ENCODE data around the gene C2orf76. TPM values are rescaled to one million over a fixed set of nuclear protein-coding genes. Genes with fewer than 3 reads are reported as not detected.
A peak's percentile ranks its signal among the peaks of the same experiment; 100 is the strongest.

C2orf76 gene
- total and polyA plus RNA-seq, 3 experiments from 2014 or later: 16.5 to 24.7 (median 19.6) TPM

DNA sequence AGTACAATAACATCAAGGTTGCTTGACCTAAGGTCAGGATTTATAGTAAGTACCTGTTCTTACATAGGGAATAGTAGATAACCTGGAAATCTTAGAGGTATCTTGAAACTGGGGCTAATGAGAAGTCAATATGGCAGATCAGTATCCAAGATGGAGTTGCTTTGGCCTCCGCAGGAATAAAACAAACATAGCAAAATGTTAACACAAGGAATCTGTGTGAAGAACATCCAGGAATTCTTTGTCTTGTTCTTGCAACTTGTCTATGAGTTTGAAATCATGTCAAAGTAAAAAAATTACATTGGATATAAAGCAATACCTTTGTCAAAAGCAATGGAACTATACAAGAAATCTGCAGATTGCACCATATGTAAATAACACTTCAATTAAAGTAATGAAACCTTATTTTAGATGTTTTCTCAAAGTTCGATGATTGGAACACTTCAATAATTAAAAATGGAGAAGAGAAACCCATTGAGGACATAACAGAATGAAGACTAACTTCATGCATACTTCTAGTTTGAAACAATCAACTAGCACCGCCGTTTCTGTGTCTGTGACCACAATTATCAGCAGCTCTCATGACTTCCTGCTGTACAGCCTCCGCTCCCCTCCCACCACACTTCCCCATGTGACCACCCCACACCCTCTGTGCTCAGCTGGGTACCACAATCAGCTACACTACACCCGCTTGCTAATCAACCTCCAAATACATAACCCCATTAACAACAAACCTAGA, 27.6 kb downstream of the C2orf76 start:
- H3K27ac ChIP-seq (ENCODE audit: low read depth, low read length): no peak overlapping the region
- H3K4me1 Mint-ChIP-seq: peaks cover 21 to 24% (median 21%) of the 10 kb centered on the region in 3 donors

DNA sequence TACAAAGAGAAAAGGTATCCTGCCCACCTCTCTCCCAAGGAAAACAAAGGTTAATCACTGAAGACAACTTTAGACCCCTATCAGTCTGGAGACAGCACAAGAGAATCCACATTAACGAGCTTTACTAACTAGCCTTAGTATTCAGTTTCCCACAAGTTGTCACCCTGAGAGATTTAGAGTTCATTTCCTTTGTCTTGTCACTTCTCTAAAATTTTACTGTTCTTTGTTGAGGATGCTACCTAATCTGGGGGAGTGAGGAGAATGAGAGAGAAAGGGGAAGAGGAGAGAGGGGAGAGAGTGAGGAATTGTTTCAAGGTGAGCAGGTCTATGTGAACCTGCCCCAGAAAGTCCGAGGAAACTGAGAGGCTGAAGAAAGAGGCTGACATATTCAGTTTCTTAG, 28.4 kb downstream of the C2orf76 start:
- Mint-ChIP-seq H3K36me3 (peaks cover 15 to 23% (median 17%) of the 10 kb centered on the region in 3 donors), H3K4me3 (peak overlapping the region in 1 of 7 donors; percentile 30), H3K9me3 (no peaks in the 10 kb centered on the region), H3K27ac (peak overlapping the region in 7 of 8 donors; percentile 15 to 89 (median 61)), H3K27me3 (no peaks in the 10 kb centered on the region), H3K4me1 (peaks cover 21 to 24% (median 21%) of the 10 kb centered on the region in 3 donors)
- H3K27me3 ChIP-seq (ENCODE audit: insufficient read depth, low read length, poor library complexity, severe bottlenecking): no peaks in the 10 kb centered on the region
- DNase-seq: no peak
- no peaks in the 10 kb centered on the region for H3K9me3 ChIP-seq (ENCODE audit: low read length)
- ChIA-PET CTCF (no interaction called here), POLR2A (no interaction called here)
- no peak overlapping the region for H3K4me3 ChIP-seq (ENCODE audit: low read length)
- H3K4me1 ChIP-seq (ENCODE audit: insufficient read depth, low read length): peaks cover 17% of the 10 kb centered on the region
- H3K27ac ChIP-seq (ENCODE audit: low read depth, low read length): no peak overlapping the region
- no peaks in the 10 kb centered on the region for H3K36me3 ChIP-seq (ENCODE audit: insufficient read depth, low read length)

More for the DNA sequence above, 27.6 kb downstream of the C2orf76 start:
- H3K4me3 Mint-ChIP-seq: peak overlapping the region in 6 of 7 donors; percentile 19 to 73 (median 46)
- no peaks in the 10 kb centered on the region for H3K9me3 Mint-ChIP-seq
- CTCF ChIA-PET: interaction anchor here (0.7 kb wide), 1 partner anchor 41 kb away, joined by 3 read pairs; no protein-coding TSS in a partner anchor
- H3K27ac Mint-ChIP-seq: peak overlapping the region in 7 of 8 donors; percentile 26 to 93 (median 51)
- peaks cover 11 to 17% (median 11%) of the 10 kb centered on the region in 3 donors for H3K36me3 Mint-ChIP-seq
- DNase-seq: peak; percentile 25 to 73 (median 46)
- Histone ChIP-seq H3K27me3 (ENCODE audit: insufficient read depth, low read length, poor library complexity, severe bottlenecking) (no peaks in the 10 kb centered on the region), H3K9me3 (ENCODE audit: low read length) (no peaks in the 10 kb centered on the region), H3K4me1 (ENCODE audit: insufficient read depth, low read length) (peaks cover 17% of the 10 kb centered on the region), H3K36me3 (ENCODE audit: insufficient read depth, low read length) (no peaks in the 10 kb centered on the region), H3K4me3 (ENCODE audit: low read length) (no peak overlapping the region)
- H3K27me3 Mint-ChIP-seq: no peaks in the 10 kb centered on the region
- POLR2A ChIA-PET: interaction anchor here (0.7 kb wide), 1 partner anchor 26 kb away, joined by 7 read pairs; no protein-coding TSS in a partner anchor

DNA sequence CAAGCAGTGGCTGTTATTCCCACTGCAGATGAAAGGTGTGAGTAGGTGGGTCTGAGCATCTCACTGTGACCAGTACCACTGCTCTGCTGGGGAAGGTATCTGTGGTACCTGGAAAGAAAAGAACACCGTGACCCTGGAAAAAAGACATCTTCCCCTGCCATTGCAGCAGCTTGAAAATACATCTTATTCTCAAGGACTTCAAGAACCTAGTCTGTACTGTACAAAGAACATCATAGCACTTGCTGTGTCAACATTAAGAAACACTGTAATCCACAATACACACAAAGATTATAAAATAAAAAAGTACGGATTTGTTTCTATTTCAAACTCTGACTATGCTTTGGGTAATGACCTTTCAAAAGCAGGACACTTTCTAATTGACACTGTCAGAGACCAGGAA, 28.9 kb downstream of the C2orf76 start:
- H3K4me1 Mint-ChIP-seq: peaks cover 21 to 24% (median 21%) of the 10 kb centered on the region in 3 donors
- POLR2A ChIA-PET: no interaction called here

DNA sequence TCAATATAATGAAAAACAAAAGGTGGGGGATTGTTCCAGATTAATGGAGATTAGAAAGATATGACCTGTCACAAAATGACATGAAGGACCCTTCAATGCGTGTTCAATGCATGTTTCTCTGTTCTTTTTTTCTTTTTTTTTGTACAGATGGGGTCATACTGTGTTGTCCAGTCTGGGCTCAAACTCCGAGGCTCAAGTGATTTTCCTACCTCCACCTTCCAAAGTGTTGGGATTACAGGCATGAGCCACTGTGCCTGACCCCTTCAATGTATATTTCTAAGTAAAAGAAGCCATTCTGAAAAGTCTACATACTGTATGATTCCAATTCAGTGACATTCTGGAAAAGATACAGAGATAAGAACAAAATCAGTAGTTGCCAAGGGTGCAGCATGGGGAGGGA, 32.8 kb downstream of the C2orf76 start:
- H3K27me3 ChIP-seq (ENCODE audit: insufficient read depth, low read length, poor library complexity, severe bottlenecking): no peaks in the 10 kb centered on the region
- H3K27ac Mint-ChIP-seq: no peak overlapping the region
- CTCF ChIA-PET: no interaction called here
- no peak overlapping the region for H3K4me3 ChIP-seq (ENCODE audit: low read length)
- peaks cover 20 to 25% (median 25%) of the 10 kb centered on the region in 3 donors for H3K36me3 Mint-ChIP-seq
- no peak overlapping the region for H3K27ac ChIP-seq (ENCODE audit: low read depth, low read length)
- peaks cover 5% of the 10 kb centered on the region for H3K4me1 ChIP-seq (ENCODE audit: insufficient read depth, low read length)
- H3K36me3 ChIP-seq (ENCODE audit: insufficient read depth, low read length): no peaks in the 10 kb centered on the region
- DNase-seq: no peak
- no peak overlapping the region for H3K4me3 Mint-ChIP-seq
- POLR2A ChIA-PET: no interaction called here
- H3K9me3 Mint-ChIP-seq: no peaks in the 10 kb centered on the region
- H3K4me1 Mint-ChIP-seq: peaks cover 8 to 9% (median 8%) of the 10 kb centered on the region in 3 donors
- H3K27me3 Mint-ChIP-seq: no peaks in the 10 kb centered on the region
- no peaks in the 10 kb centered on the region for H3K9me3 ChIP-seq (ENCODE audit: low read length)

More for the DNA sequence above, 28.9 kb downstream of the C2orf76 start:
- no peak overlapping the region for H3K4me3 ChIP-seq (ENCODE audit: low read length)
- DNase-seq: no peak
- Mint-ChIP-seq H3K4me3 (no peak overlapping the region), H3K9me3 (no peaks in the 10 kb centered on the region), H3K36me3 (peaks cover 15 to 26% (median 17%) of the 10 kb centered on the region in 3 donors), H3K27ac (peak overlapping the region in 2 of 8 donors; percentile 24 to 43), H3K27me3 (no peaks in the 10 kb centered on the region)
- peaks cover 17% of the 10 kb centered on the region for H3K4me1 ChIP-seq (ENCODE audit: insufficient read depth, low read length)
- H3K9me3 ChIP-seq (ENCODE audit: low read length): no peaks in the 10 kb centered on the region
- CTCF ChIA-PET: no interaction called here
- no peak overlapping the region for H3K27ac ChIP-seq (ENCODE audit: low read depth, low read length)
- H3K36me3 ChIP-seq (ENCODE audit: insufficient read depth, low read length): no peaks in the 10 kb centered on the region
- H3K27me3 ChIP-seq (ENCODE audit: insufficient read depth, low read length, poor library complexity, severe bottlenecking): no peaks in the 10 kb centered on the region

DNA sequence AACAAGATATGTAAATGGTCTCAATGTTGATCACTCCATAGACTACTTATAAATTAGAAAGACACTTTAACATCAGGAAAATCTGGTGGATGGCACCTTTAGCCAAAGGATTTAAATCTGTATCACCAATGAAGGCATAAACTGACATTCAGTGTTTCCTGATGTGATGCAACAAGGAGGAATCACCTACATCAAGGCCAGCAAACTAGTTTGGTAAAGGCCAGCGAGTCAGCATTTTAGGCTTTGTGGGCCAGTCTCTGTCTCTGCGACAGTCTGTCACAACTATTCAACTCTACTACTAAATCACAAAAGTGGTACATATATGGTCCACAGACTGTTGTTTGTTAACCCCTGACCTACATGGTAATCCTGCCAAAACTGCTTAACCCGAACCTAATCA, 33.3 kb downstream of the C2orf76 start:
- DNase-seq: no peak
- Histone ChIP-seq H3K36me3 (ENCODE audit: insufficient read depth, low read length) (no peaks in the 10 kb centered on the region), H3K4me3 (ENCODE audit: low read length) (no peak overlapping the region), H3K27ac (ENCODE audit: low read depth, low read length) (no peak overlapping the region), H3K27me3 (ENCODE audit: insufficient read depth, low read length, poor library complexity, severe bottlenecking) (no peaks in the 10 kb centered on the region), H3K4me1 (ENCODE audit: insufficient read depth, low read length) (peaks cover under 1% of the 10 kb centered on the region), H3K9me3 (ENCODE audit: low read length) (no peaks in the 10 kb centered on the region)
- H3K4me1 Mint-ChIP-seq: peaks cover 3 to 4% (median 3%) of the 10 kb centered on the region in 3 donors
- POLR2A ChIA-PET: no interaction called here
- no peak overlapping the region for H3K27ac Mint-ChIP-seq
- peaks cover 20 to 25% (median 25%) of the 10 kb centered on the region in 3 donors for H3K36me3 Mint-ChIP-seq
- CTCF ChIA-PET: no interaction called here
- no peaks in the 10 kb centered on the region for H3K27me3 Mint-ChIP-seq
- H3K4me3 Mint-ChIP-seq: no peak overlapping the region
- H3K9me3 Mint-ChIP-seq: no peaks in the 10 kb centered on the region

- H3K9me3 Mint-ChIP-seq: no peaks in the 10 kb centered on the region
- CTCF ChIA-PET: no interaction called here
- no peak overlapping the region for H3K4me3 ChIP-seq (ENCODE audit: low read length)
- H3K4me1 Mint-ChIP-seq: no peaks in the 10 kb centered on the region
- H3K36me3 ChIP-seq (ENCODE audit: insufficient read depth, low read length): no peaks in the 10 kb centered on the region
- POLR2A ChIA-PET: no interaction called here
- H3K27me3 ChIP-seq (ENCODE audit: insufficient read depth, low read length, poor library complexity, severe bottlenecking): no peaks in the 10 kb centered on the region
- no peak overlapping the region for H3K4me3 Mint-ChIP-seq
- H3K27ac ChIP-seq (ENCODE audit: low read depth, low read length): no peak overlapping the region
- peaks cover 20 to 25% (median 25%) of the 10 kb centered on the region in 3 donors for H3K36me3 Mint-ChIP-seq
- no peak overlapping the region for H3K27ac Mint-ChIP-seq
- no peak for DNase-seq
- no peaks in the 10 kb centered on the region for H3K4me1 ChIP-seq (ENCODE audit: insufficient read depth, low read length)
- no peaks in the 10 kb centered on the region for H3K9me3 ChIP-seq (ENCODE audit: low read length)
- H3K27me3 Mint-ChIP-seq: no peaks in the 10 kb centered on the region
Measured at GRCh38 chr2:119332953-119333352, 33.7 kb downstream of the C2orf76 start.

- Mint-ChIP-seq H3K36me3 (peaks cover 0 to 8% (median 8%) of the 10 kb centered on the region in 3 donors), H3K4me3 (no peak overlapping the region), H3K9me3 (no peaks in the 10 kb centered on the region), H3K27me3 (no peaks in the 10 kb centered on the region), H3K4me1 (no peaks in the 10 kb centered on the region), H3K27ac (no peak overlapping the region)
- H3K4me3 ChIP-seq (ENCODE audit: low read length): no peak overlapping the region
- no peaks in the 10 kb centered on the region for H3K9me3 ChIP-seq (ENCODE audit: low read length)
- CTCF ChIA-PET: no interaction called here
- no peaks in the 10 kb centered on the region for H3K36me3 ChIP-seq (ENCODE audit: insufficient read depth, low read length)
- no peaks in the 10 kb centered on the region for H3K27me3 ChIP-seq (ENCODE audit: insufficient read depth, low read length, poor library complexity, severe bottlenecking)
- H3K27ac ChIP-seq (ENCODE audit: low read depth, low read length): no peak overlapping the region
- POLR2A ChIA-PET: no interaction called here
- no peak for DNase-seq
- H3K4me1 ChIP-seq (ENCODE audit: insufficient read depth, low read length): no peaks in the 10 kb centered on the region
Measured at GRCh38 chr2:119327431-119327830, 39.2 kb downstream of the C2orf76 start.

DNA sequence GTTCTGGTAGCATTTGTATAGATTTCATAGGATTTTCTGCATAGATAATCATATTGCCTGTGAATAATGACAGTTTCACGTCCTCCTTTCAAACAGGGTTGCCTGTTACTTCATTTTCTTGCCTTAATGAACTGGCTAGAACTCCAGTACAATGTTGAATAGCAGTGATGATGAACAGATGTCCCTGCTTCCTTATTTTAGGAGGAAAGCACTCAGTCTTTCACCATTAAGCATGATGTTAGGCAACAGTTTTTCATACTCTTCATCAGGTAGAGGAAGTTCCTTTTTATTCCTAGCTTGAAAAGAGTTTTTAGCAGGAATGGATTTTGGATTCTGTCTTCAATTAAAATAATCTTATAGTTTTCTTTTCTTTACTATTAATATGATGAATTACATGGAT, 39.7 kb downstream of the C2orf76 start:
- H3K9me3 Mint-ChIP-seq: no peaks in the 10 kb centered on the region
- Histone ChIP-seq H3K9me3 (ENCODE audit: low read length) (no peaks in the 10 kb centered on the region), H3K4me3 (ENCODE audit: low read length) (no peak overlapping the region), H3K27me3 (ENCODE audit: insufficient read depth, low read length, poor library complexity, severe bottlenecking) (no peaks in the 10 kb centered on the region), H3K36me3 (ENCODE audit: insufficient read depth, low read length) (no peaks in the 10 kb centered on the region), H3K27ac (ENCODE audit: low read depth, low read length) (no peak overlapping the region), H3K4me1 (ENCODE audit: insufficient read depth, low read length) (no peaks in the 10 kb centered on the region)
- DNase-seq: no peak
- POLR2A ChIA-PET: no interaction called here
- H3K4me3 Mint-ChIP-seq: no peak overlapping the region
- peaks cover 0 to 8% (median 7%) of the 10 kb centered on the region in 3 donors for H3K36me3 Mint-ChIP-seq
- no peak overlapping the region for H3K27ac Mint-ChIP-seq
- H3K4me1 Mint-ChIP-seq: no peaks in the 10 kb centered on the region
- H3K27me3 Mint-ChIP-seq: no peaks in the 10 kb centered on the region
- CTCF ChIA-PET: interaction anchor here (0.7 kb wide), 1 partner anchor 511 kb away, joined by 3 read pairs; no protein-coding TSS in a partner anchor
